Right lobe of liver (tissue), 6 donors: ENCODE data around the gene ZNF438. TPM values are rescaled to one million over a fixed set of nuclear protein-coding genes. Genes with fewer than 3 reads are reported as not detected.
"Not testable (repeated sequence)": the region's sequence is repeated elsewhere in the genome, so short reads cannot be mapped to it uniquely, and the experiment has no call there.

Experiments
- ATAC-seq, 4 donors: fragments of 200-7000 bp; cut with Tn5 transposase; one replicate each; pipeline ENCODE4 v1.9.1; 2020; ENCODE audit warnings: mild to moderate bottlenecking in 4 of 4, moderate library complexity in 4 of 4
- DNase-seq, 3 donors: peaks; one replicate each; pipeline ENCODE4 v3.0.0-alpha.2; 2020
- H3K27ac ChIP-seq, 3 donors: fragments of 200-600 bp; one replicate each; pipeline ENCODE4 v1.8.0; 2022
- H3K27me3 ChIP-seq, 2 donors: fragments of 200-600 bp; one replicate each; pipeline ENCODE4 v1.8.0; 2022
- H3K36me3 ChIP-seq, 4 donors: fragments of 200-600 bp; sonication (generic) in 1 of 4; one replicate each; pipeline versions ENCODE4 v1.5.1 to v1.8.0; 2017 to 2022; ENCODE audit warnings: control low read depth in 1 of 4
- H3K4me1 ChIP-seq, 4 donors: fragments of 200-600 bp; sonication (generic) in 1 of 4; one replicate each; pipeline versions ENCODE4 v1.5.1 to v1.8.0; 2017 to 2022; ENCODE audit warnings: control low read depth in 1 of 4
- H3K4me3 ChIP-seq, 3 donors: fragments of 200-600 bp; one replicate each; pipeline ENCODE4 v1.8.0; 2022
- H3K9me3 ChIP-seq, 4 donors: fragments of 200-600 bp; sonication (generic) in 1 of 4; one replicate each; pipeline versions ENCODE4 v1.5.1 to v1.8.0; 2017 to 2022; ENCODE audit warnings: control low read depth in 1 of 4
- POLR2A ChIP-seq: fragments of 450-650 bp; IDR thresholded peaks from one replicate; pipeline ENCODE4 v1.6.1; 2017; ENCODE audit warnings: antibody characterized with exemption, mild to moderate bottlenecking
- WGBS: methylation state at CpG from one replicate; pipeline ENCODE4 v1.1.6; 2018; ENCODE audit warnings: low coverage, low lambda C conversion rate; ENCODE audit not compliant: insufficient coverage; ENCODE audit errors: missing lambda C conversion rate; 5-methylcytosine and 5-hydroxymethylcytosine counted together
- intact Hi-C, 2 donors: fragments of 100-400 bp; cut with DNase I; formaldehyde crosslinking; loops; one replicate each; pipeline versions ENCODE4 v1.11.2 to v1.14.1; 2022
- total RNA-seq, 6 experiments: library from RNA; depleted of rRNA in 2 of 6; stranded (reverse); fragments of >200 nt in 2 of 6; fragmentation: NEBNext Ultra II Directional in 3 of 6; extraction: Animal tissue kit (Norgen Biotek cat#: 25700) in 3 of 6; gene quantifications; one replicate each; pipeline versions ENCODE4 v1.1.0 to v1.2.4, GENCODE V29; 2016 to 2023
- TF ChIP-seq, protein P1 (sequence below), 4 donors: fragments of 200-600 bp in 3 of 4; fragments of 450-650 bp in 1 of 4; IDR thresholded peaks; one replicate each; pipeline versions ENCODE4 v1.5.1 to v1.8.0; 2016 to 2022; ENCODE audit warnings: antibody characterized with exemption in 4 of 4, mild to moderate bottlenecking in 2 of 4
- donor health status: DM: no; HTN: yes; CAD: no.
- donor health status: DM: no; HTN: no; CAD: no.
- donor health status: DM: no; HTN: no; CAD: no.
- donor health status: DM: no; HTN: yes; CAD: no.
- donor health status: DM: no; HTN: yes; CAD: no.

Gene ZNF438
- total RNA-seq, 6 experiments from 2014 or later, result 2.5 to 5.2 (median 3.3) TPM

DNA sequence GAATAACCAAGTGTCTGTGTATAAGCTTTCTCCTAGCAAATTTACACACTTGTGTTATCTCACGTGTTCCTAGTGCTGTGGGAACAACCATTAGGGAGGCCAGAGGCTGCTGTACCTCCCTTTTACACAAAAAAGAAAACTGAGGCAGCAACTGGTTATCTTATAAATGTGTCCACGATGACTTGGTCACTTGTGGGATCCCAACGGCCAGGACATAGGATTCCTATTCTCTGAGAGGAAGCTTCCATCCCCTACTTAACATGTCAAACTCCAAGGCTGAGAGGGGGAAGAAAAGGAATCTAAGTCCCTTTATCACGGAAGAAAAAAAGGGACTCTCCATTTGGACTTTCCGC lies 484 bp downstream of the ZNF438 start:
- peak overlapping the region; percentile 53 to 65 (median 64) for H3K4me3 ChIP-seq
- H3K9me3 ChIP-seq, result no peaks in the 10 kb centered on the region
- TF ChIP-seq POLR2A, result no peak
- TF ChIP-seq, protein P1, sequence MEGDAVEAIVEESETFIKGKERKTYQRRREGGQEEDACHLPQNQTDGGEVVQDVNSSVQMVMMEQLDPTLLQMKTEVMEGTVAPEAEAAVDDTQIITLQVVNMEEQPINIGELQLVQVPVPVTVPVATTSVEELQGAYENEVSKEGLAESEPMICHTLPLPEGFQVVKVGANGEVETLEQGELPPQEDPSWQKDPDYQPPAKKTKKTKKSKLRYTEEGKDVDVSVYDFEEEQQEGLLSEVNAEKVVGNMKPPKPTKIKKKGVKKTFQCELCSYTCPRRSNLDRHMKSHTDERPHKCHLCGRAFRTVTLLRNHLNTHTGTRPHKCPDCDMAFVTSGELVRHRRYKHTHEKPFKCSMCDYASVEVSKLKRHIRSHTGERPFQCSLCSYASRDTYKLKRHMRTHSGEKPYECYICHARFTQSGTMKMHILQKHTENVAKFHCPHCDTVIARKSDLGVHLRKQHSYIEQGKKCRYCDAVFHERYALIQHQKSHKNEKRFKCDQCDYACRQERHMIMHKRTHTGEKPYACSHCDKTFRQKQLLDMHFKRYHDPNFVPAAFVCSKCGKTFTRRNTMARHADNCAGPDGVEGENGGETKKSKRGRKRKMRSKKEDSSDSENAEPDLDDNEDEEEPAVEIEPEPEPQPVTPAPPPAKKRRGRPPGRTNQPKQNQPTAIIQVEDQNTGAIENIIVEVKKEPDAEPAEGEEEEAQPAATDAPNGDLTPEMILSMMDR (IDR thresholded peaks at IDR 0.05), result no peak
- no peak for DNase-seq
- intact Hi-C loops, result no loop called here
- H3K4me1 ChIP-seq, result peaks cover 0 to 9% (median 0%) of the 10 kb centered on the region in 4 donors
- no peaks in the 10 kb centered on the region for H3K27me3 ChIP-seq
- H3K36me3 ChIP-seq, result no peaks in the 10 kb centered on the region
- ATAC-seq, result no peak
- WGBS, result 17% methylated on average over 3 of the region's 5 CpGs
- peak overlapping the region; percentile 98 to 99 (median 98) for H3K27ac ChIP-seq

DNA sequence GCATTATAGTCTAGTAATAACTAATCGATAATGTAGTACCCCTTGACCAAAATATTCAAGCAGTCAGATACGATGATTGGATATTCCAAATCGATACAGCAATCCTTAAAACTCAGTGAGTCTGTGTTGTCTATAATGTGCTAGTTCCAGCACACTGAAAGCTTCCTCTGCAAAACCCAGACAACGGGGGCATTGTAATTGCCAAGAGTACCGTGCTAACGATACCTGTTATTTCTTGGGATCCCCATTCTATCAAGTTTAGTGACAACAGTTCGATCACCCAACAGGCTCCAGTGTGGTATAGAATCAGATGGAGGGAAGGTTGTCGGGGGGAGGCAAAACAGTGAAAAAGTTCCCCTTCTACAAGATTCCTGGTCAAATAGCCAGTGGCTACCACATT lies 865 bp downstream of the ZNF438 start:
- Histone ChIP-seq H3K9me3 (no peaks in the 10 kb centered on the region), H3K27ac (peak overlapping the region; percentile 98 to 99 (median 98)), H3K36me3 (no peaks in the 10 kb centered on the region), H3K4me1 (peaks cover 0 to 9% (median 0%) of the 10 kb centered on the region in 4 donors), H3K4me3 (peak overlapping the region; percentile 53 to 65 (median 64)), H3K27me3 (no peaks in the 10 kb centered on the region)
- TF ChIP-seq POLR2A, result no peak
- TF ChIP-seq, protein P1 (IDR thresholded peaks at IDR 0.05), result no peak
- DNase-seq (no peak), ATAC-seq (no peak)
- WGBS, result 72% methylated on average over 5 of the region's 8 CpGs
- intact Hi-C loops, result no loop called here

DNA sequence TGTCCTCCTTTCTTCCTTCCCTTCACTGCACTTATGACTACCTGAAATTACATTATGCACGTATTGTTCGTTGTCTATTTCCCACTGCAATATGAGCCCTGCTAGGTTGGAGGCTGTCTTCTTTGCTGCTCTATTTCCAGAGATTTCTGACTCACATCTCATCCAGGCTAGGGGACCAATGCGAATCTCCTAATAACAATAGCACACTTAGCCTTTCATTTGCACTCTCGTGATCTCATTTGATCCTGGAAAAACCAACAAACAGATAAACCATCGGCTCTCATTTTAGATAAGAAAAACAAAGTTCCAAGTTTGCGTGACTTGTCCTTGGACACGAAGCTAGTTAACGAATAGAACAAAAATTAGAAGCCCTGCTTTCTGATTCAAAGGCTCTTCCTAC lies 1.4 kb downstream of the ZNF438 start:
- Histone ChIP-seq H3K4me3 (no peak overlapping the region), H3K9me3 (no peaks in the 10 kb centered on the region), H3K27ac (no peak overlapping the region), H3K27me3 (no peaks in the 10 kb centered on the region), H3K36me3 (no peaks in the 10 kb centered on the region), H3K4me1 (peaks cover 0 to 9% (median 0%) of the 10 kb centered on the region in 4 donors)
- WGBS, result 51% methylated on average over 8 of the region's 8 CpGs
- ATAC-seq (no peak), DNase-seq (no peak)
- TF ChIP-seq POLR2A, result no peak
- TF ChIP-seq, protein P1 (IDR thresholded peaks at IDR 0.05), result no peak
- intact Hi-C loops, result no loop called here

DNA sequence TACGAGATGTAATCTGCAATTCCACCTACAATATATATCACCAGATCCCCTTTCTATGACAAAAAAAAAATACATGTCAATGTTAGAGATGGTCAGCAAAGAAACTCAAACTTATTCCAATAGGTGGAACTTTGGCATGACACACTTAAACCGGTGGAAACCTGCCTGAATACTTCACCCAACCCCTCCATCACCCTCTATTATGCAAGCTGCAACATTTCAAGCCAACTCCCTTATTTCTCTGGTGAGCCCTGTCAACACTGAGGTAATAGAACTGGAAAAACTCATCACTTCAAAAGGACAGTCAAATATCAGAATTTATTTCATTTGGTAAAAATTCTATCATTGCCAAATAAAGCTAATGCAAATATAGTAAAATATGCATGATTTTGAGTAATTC lies 3.6 kb downstream of the ZNF438 start:
- WGBS, result 28% methylated on average over 2 of the region's 2 CpGs
- intact Hi-C loops, result no loop called here
- no peaks in the 10 kb centered on the region for H3K27me3 ChIP-seq
- TF ChIP-seq, protein P1 (IDR thresholded peaks at IDR 0.05), result no peak
- no peak for TF ChIP-seq POLR2A
- no peaks in the 10 kb centered on the region for H3K9me3 ChIP-seq
- ATAC-seq (no peak), DNase-seq (no peak)
- no peak overlapping the region for H3K4me3 ChIP-seq
- H3K36me3 ChIP-seq, result no peaks in the 10 kb centered on the region
- H3K27ac ChIP-seq, result no peak overlapping the region
- peaks cover 0 to 9% (median 0%) of the 10 kb centered on the region in 4 donors for H3K4me1 ChIP-seq

DNA sequence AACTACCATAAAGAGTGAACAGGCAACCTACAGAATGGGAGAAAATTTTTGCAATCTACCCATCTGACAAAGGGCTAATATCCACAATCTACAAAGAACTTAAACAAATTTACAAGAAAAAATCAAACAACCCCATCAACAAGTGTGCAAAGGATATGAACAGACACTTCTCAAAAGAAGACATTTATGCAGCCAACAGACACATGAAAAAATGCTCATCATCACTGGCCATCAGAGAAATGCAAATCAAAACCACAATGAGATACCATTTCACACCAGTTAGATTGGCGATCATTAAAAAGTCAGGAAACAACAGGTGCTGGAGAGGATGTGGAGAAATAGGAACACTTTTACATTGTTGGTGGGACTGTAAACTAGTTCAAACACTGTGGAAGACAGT lies 5.4 kb downstream of the ZNF438 start:
- WGBS, result 100% methylated on average over 1 of the region's 1 CpG
- H3K9me3 ChIP-seq, H3K4me3 ChIP-seq, ATAC-seq, DNase-seq, H3K36me3 ChIP-seq, intact Hi-C loops, H3K27me3 ChIP-seq, H3K4me1 ChIP-seq, H3K27ac ChIP-seq: not testable (repeated sequence)
